GM21447 (cell line): Measurements from ENCODE around the gene PIK3C2B.

Experiments used
- ATAC-seq: cut with Tn5 transposase; IDR thresholded peaks from one replicate; pipeline ENCODE4 v1.9.1; 2021; ENCODE audit not compliant: unreplicated experiment

Gene PIK3C2B

DNA sequence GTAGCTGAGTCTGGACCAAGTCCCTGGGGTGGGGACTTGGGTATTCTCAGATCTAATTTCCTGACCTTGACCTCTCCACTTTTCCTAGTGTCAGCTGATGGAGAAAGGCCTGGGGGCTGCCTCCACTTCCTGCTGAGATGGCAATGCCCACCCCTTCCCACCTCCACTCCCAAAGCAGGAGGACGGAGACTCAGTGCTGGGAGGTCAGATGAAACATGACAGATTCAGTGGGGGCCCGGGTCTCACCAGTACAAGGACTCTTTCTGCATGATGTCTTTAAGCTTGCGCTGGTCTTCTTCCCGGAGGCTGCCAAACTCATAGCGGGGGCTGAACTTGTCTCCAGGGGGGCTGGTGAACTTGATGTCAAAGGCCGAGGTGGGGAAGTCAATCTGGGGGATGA is 47.4 kb downstream of the PIK3C2B start:
- ATAC-seq: no peak

DNA sequence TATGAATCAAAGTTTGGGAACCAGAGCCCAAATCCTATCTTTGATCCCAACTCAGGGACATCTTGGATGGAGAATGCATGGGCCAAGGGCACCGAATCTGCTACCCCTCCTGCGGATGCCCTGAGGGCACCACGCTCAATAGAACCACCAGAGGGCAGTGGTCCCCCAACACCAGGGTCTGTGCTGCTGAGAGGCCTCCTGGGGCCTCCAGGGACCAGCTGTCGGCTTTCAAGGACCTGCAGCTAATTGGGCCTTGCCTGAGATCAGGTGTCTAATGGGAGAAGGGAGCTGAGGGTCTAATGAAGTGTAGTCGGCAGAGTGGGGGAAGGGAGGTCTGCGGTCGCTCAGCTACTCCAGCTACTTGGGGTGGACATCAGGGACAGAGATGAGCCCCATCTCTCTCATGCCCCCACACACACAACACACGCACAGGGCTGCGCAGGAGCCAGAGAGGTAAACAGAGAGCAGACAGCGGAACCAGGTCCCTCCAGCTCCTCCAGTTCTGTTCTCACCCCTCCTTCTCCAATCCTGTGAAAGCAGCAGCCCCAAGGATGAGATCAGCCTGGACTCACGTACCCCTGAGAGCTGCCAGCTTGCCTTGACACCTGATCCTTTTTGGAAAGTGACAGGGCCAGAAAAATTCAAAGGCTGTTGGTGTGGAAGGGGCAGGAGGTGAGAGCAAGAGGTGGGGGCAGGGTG is 48.0 kb downstream of the PIK3C2B start:
- no peak for ATAC-seq

DNA sequence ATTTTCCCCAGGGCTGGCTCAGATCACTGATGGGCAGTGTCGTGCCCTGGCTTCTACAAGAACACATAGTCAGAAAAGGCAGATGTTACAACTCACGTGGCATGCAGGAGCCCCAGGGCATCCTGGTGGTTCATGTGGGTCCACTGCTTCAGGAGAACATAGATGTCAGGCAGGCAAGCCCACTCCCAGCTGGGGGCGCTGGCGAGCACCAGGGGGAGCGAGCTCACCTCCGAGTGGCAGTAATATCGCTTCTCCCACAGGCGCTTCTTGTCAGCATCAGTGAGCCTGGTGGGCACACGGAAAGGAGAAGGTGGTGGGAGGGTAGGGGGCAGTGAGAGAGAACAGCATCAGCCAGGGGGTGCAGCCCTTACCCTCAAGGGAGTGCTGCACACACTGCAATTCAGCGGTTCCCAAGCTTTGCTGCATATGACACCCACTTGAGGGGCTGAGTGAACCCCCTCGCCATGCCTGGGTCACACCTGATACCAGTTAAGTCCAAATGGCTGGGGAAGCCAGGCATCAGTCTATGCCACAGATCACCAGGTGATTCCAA is 48.7 kb downstream of the PIK3C2B start:
- no peak for ATAC-seq
